H1 (cell line): ENCODE results near the gene COL6A1. TPM values are rescaled to one million over a fixed set of nuclear protein-coding genes. Genes with fewer than 3 reads are reported as not detected.

Experiments
- CTCF ChIA-PET: fragments of 300-600 bp; sonication (Branson Sonifier 250); formaldehyde crosslinking; loops from one replicate; lab custom pipeline; 2021; ENCODE audit not compliant: partially characterized antibody; lab: Charles Lee
- POLR2A ChIA-PET: fragments of 300-600 bp; sonication (Branson Sonifier 250); formaldehyde crosslinking; loops from one replicate; lab custom pipeline; 2021; ENCODE audit warnings: inconsistent platforms; ENCODE audit not compliant: partially characterized antibody; lab: Charles Lee
- DNase-seq, 2 experiments: peaks; one replicate each; pipeline versions ENCODE4 v3.0.0 to v3.0.0-alpha.2; 2010 to 2022; ENCODE audit warnings: low spot score in 2 of 2, low read depth in 1 of 2, mixed read lengths in 1 of 2
- FAIRE-seq: peaks from 2 replicates; lab custom pipeline; 2011; peaks lifted over from hg19 to GRCh38; lab: Jason Lieb, UNC
- H2AFZ ChIP-seq: 2 replicates; pipeline ENCODE4 v1.8.1; 2012; ENCODE audit warnings: low read length, inconsistent platforms
- H2AK5ac ChIP-seq: 2 replicates; pipeline ENCODE4 v1.6.1; 2013; ENCODE audit warnings: low read depth, low read length
- H2BK120ac ChIP-seq: replicated peaks from 2 replicates; pipeline ENCODE3; 2013; ENCODE audit warnings: low read depth, low read length, inconsistent platforms
- H2BK12ac ChIP-seq: 2 replicates; pipeline ENCODE4 v1.6.1; 2013; ENCODE audit warnings: low read depth, low read length
- H2BK15ac ChIP-seq: 2 replicates; pipeline ENCODE4 v1.6.1; 2013; ENCODE audit warnings: low read length
- H2BK20ac ChIP-seq: 2 replicates; pipeline ENCODE4 v1.6.1; 2013; ENCODE audit warnings: low read length
- H2BK5ac ChIP-seq: 2 replicates; pipeline ENCODE4 v1.6.1; 2013; ENCODE audit warnings: low read depth, low read length
- H3K14ac ChIP-seq: 2 replicates; pipeline ENCODE4 v1.6.1; 2013; ENCODE audit warnings: inconsistent platforms; ENCODE audit not compliant: insufficient read length
- H3K18ac ChIP-seq: 2 replicates; pipeline ENCODE4 v1.6.1; 2013; ENCODE audit warnings: low read length; ENCODE audit errors: extremely low read depth
- H3K23ac ChIP-seq: 2 replicates; pipeline ENCODE4 v1.6.1; 2013; ENCODE audit warnings: inconsistent platforms; ENCODE audit not compliant: insufficient read length
- H3K23me2 ChIP-seq: 2 replicates; pipeline ENCODE4 v1.6.1; 2013; ENCODE audit warnings: low read depth, low read length
- H3K27ac ChIP-seq: 2 replicates; pipeline ENCODE4 v1.6.1; 2011; ENCODE audit warnings: low read depth, low read length, inconsistent platforms
- H3K27me3 ChIP-seq, 4 experiments: replicated peaks in 1 of 4; 1 replicate in 1 of 4; 2 replicates in 3 of 4; pipeline versions ENCODE4 v1.6.1 to v1.8.1; 2011 to 2013; ENCODE audit warnings: low read length in 3 of 4, mild to moderate bottlenecking in 3 of 4, inconsistent platforms in 2 of 4, mixed read lengths in 2 of 4, moderate library complexity in 1 of 4; ENCODE audit not compliant: control insufficient read depth in 3 of 4, insufficient read depth in 3 of 4; ENCODE audit errors: extremely low read depth in 1 of 4
- H3K36me3 ChIP-seq, 4 experiments: 2 replicates each; pipeline versions ENCODE4 v1.6.1 to v1.8.1; 2011 to 2013; ENCODE audit warnings: mild to moderate bottlenecking in 4 of 4, low read length in 3 of 4, moderate library complexity in 2 of 4, control low read depth in 1 of 4, inconsistent platforms in 1 of 4; ENCODE audit not compliant: insufficient read depth in 4 of 4, control insufficient read depth in 2 of 4
- H3K4ac ChIP-seq: replicated peaks from 2 replicates; pipeline ENCODE3; 2013; ENCODE audit warnings: low read length, low read depth, mixed read lengths, inconsistent platforms; ENCODE audit not compliant: insufficient read length
- H3K4me1 ChIP-seq, 4 experiments: replicated peaks in 1 of 4; 1 replicate in 1 of 4; 2 replicates in 3 of 4; pipeline versions ENCODE4 v1.6.1 to v1.8.1; 2011 to 2013; ENCODE audit warnings: low read length in 3 of 4, inconsistent platforms in 2 of 4, mixed read lengths in 1 of 4; ENCODE audit not compliant: insufficient read depth in 4 of 4, control insufficient read depth in 3 of 4
- H3K4me2 ChIP-seq, 2 experiments: 2 replicates each; pipeline versions ENCODE4 v1.6.1 to v1.8.1; 2011 to 2013; ENCODE audit warnings: low read depth in 2 of 2, low read length in 2 of 2, control low read depth in 1 of 2, inconsistent platforms in 1 of 2, mild to moderate bottlenecking in 1 of 2; ENCODE audit not compliant: insufficient read depth in 1 of 2
- H3K4me3 ChIP-seq, 4 experiments: fragments of 200-600, 300-600 bp in 1 of 4; sonication (generic), shearing (Covaris generic), sonication (Bioruptor Twin) in 1 of 4; 2 replicates each; pipeline versions ENCODE4 v1.5.1 to v1.8.1; 2011 to 2016; ENCODE audit warnings: low read length in 4 of 4, low read depth in 3 of 4, control low read depth in 2 of 4, inconsistent platforms in 2 of 4, mild to moderate bottlenecking in 2 of 4, mixed read lengths in 1 of 4, moderate library complexity in 1 of 4; ENCODE audit not compliant: insufficient read depth in 2 of 4; ENCODE audit errors: extremely low read depth in 1 of 4
- H3K56ac ChIP-seq: replicated peaks from 2 replicates; pipeline ENCODE3; 2013; ENCODE audit warnings: low read depth, mild to moderate bottlenecking, mixed read lengths, low read length, inconsistent platforms; ENCODE audit not compliant: insufficient read length
- H3K79me1 ChIP-seq: 2 replicates; pipeline ENCODE4 v1.6.1; 2013; ENCODE audit warnings: low read depth, low read length, control low read depth
- H3K79me2 ChIP-seq, 2 experiments: 2 replicates each; pipeline versions ENCODE4 v1.6.1 to v1.8.1; 2012 to 2013; ENCODE audit warnings: low read length in 2 of 2, mild to moderate bottlenecking in 2 of 2, inconsistent platforms in 1 of 2; ENCODE audit not compliant: insufficient read depth in 2 of 2, control insufficient read depth in 1 of 2
- H3K9ac ChIP-seq, 4 experiments: replicated peaks in 1 of 4; 1 replicate in 1 of 4; 2 replicates in 3 of 4; pipeline versions ENCODE4 v1.6.1 to v1.8.1; 2011 to 2013; ENCODE audit warnings: low read depth in 3 of 4, low read length in 3 of 4, control low read depth in 2 of 4, mild to moderate bottlenecking in 2 of 4, moderate library complexity in 2 of 4, inconsistent platforms in 1 of 4; ENCODE audit errors: extremely low read depth in 1 of 4
- H3K9me3 ChIP-seq, 2 experiments: 2 replicates each; pipeline versions ENCODE4 v1.6.1 to v1.8.1; 2012 to 2013; ENCODE audit warnings: mild to moderate bottlenecking in 2 of 2, moderate library complexity in 2 of 2, control low read depth in 1 of 2, inconsistent platforms in 1 of 2, low read depth in 1 of 2, low read length in 1 of 2, mixed read lengths in 1 of 2; ENCODE audit not compliant: insufficient read depth in 2 of 2
- H4K20me1 ChIP-seq, 2 experiments: replicated peaks in 1 of 2; 2 replicates each; pipeline versions ENCODE3 to v1.8.1; 2011 to 2013; ENCODE audit warnings: inconsistent platforms in 2 of 2, low read length in 2 of 2, mild to moderate bottlenecking in 1 of 2; ENCODE audit not compliant: insufficient read depth in 2 of 2, control insufficient read depth in 1 of 2
- H4K5ac ChIP-seq: 2 replicates; pipeline ENCODE4 v1.6.1; 2013; ENCODE audit warnings: low read length, low read depth, mixed read lengths, inconsistent platforms; ENCODE audit not compliant: insufficient read length
- H4K8ac ChIP-seq: 2 replicates; pipeline ENCODE4 v1.8.0; 2013; ENCODE audit warnings: mild to moderate bottlenecking, moderate library complexity, low read length, inconsistent platforms; ENCODE audit not compliant: insufficient read depth; ENCODE audit errors: extremely low read depth
- H4K91ac ChIP-seq: replicated peaks from 2 replicates; pipeline ENCODE3; 2013; ENCODE audit warnings: low read length, mixed read lengths, inconsistent platforms; ENCODE audit not compliant: insufficient read length
- CBX5 ChIP-seq: fragments of 300-800, 300-1000 bp; sonication (generic); IDR thresholded peaks from 2 replicates; pipeline ENCODE4 v1.7.1; 2016; ENCODE audit warnings: antibody characterized with exemption, low read length, low read depth
- CREB1 ChIP-seq: IDR thresholded peaks from 2 replicates; pipeline ENCODE4 v1.6.1; 2012; ENCODE audit warnings: inconsistent platforms
- KDM1A ChIP-seq: fragments of 200-600, 300-600 bp; sonication (generic); IDR thresholded peaks from 2 replicates; pipeline ENCODE4 v1.7.1; 2016; ENCODE audit warnings: mild to moderate bottlenecking, low read length, borderline replicate concordance
- KDM4A ChIP-seq: IDR thresholded peaks from one replicate; pipeline ENCODE4 v1.7.1; 2012; ENCODE audit warnings: low read depth, mild to moderate bottlenecking, moderate library complexity, low read length, inconsistent platforms; ENCODE audit not compliant: severe bottlenecking
- RNF2 ChIP-seq: fragments of 200-900, 300-1000 bp; sonication (generic); IDR thresholded peaks from 2 replicates; pipeline ENCODE4 v1.7.1; 2016; ENCODE audit warnings: borderline replicate concordance, low read depth, mild to moderate bottlenecking, antibody characterized with exemption, low read length; ENCODE audit not compliant: poor library complexity, severe bottlenecking; ENCODE audit errors: missing control alignments
- SUZ12 ChIP-seq: fragments of 200-600 bp; sonication (generic); IDR thresholded peaks from 2 replicates; pipeline ENCODE4 v1.6.1; 2012; ENCODE audit warnings: mild to moderate bottlenecking, inconsistent platforms, low read length, moderate library complexity, mixed read lengths
- polyA plus RNA-seq, 7 experiments: library from polyadenylated mRNA; depleted of rRNA in 3 of 7; stranded (reverse) in 5 of 7; unstranded in 2 of 7; fragments of >200 nt in 5 of 7; fragments of 200-250 nt in 2 of 7; gene quantifications; 1 replicate in 5 of 7; 2 replicates in 1 of 7; 4 replicates in 1 of 7; pipeline versions ENCODE4 v1.2.1 to v1.2.3, GENCODE V29; 2011 to 2013; ENCODE audit warnings: missing spikeins in 2 of 7, mixed read lengths in 2 of 7
- total RNA-seq: library from RNA; stranded (reverse); fragmentation: NEBNext Ultra II Directional; extraction: Animal tissue kit (Norgen Biotek cat#: 25700); gene quantifications from 2 replicates; pipeline ENCODE4 v1.2.1, GENCODE V29; 2021

Gene COL6A1
- total and polyA plus RNA-seq, 2 of the 8 experiments (the other 6 are each of a cell fraction or from before 2014, with no cell fraction given): 100 to 115 TPM

DNA sequence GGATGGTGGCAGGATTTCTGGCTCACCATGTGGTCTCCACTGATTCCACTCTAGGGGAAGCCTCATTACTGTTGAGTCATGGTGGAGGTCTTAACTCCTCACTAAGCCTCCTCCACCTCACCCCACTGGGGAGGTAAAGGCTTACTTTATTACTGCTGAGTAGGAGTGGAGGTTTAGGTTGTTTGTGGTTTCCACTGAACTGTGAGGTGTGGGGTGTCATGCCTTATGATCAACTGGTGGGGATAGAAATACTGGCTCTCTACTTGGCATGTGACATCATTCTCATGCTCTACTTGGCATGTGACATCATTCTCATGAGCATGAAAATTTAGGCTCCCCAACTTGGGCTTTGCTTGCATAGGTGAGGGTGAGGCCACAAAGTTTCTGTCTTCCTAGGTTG is 35.6 kb downstream of the COL6A1 start:
- H3K4me2 ChIP-seq: no peak overlapping the region
- H4K20me1 ChIP-seq: no peaks in the 10 kb centered on the region
- no peaks in the 10 kb centered on the region for H3K27me3 ChIP-seq
- H3K9ac ChIP-seq: no peak overlapping the region
- H3K23me2 ChIP-seq: no peaks in the 10 kb centered on the region
- H4K8ac ChIP-seq: no peak overlapping the region
- H2BK20ac ChIP-seq: no peak overlapping the region
- ChIA-PET CTCF (interaction anchor here (1.0 kb wide), 1 partner anchor 45 kb away, joined by 4 read pairs; no protein-coding TSS in a partner anchor), POLR2A (no interaction called here)
- H2BK5ac ChIP-seq: no peak overlapping the region
- no peak overlapping the region for H3K4me3 ChIP-seq
- H3K79me1 ChIP-seq: no peaks in the 10 kb centered on the region
- no peak overlapping the region for H3K23ac ChIP-seq
- H2BK120ac ChIP-seq: no peak overlapping the region
- H3K4ac ChIP-seq: no peak overlapping the region
- H4K91ac ChIP-seq: no peak overlapping the region
- H2BK15ac ChIP-seq: no peak overlapping the region
- H4K5ac ChIP-seq: no peak overlapping the region
- DNase-seq (no peak), FAIRE-seq (no peak)
- no peak overlapping the region for H3K14ac ChIP-seq
- no peak overlapping the region for H3K18ac ChIP-seq
- H3K9me3 ChIP-seq: no peaks in the 10 kb centered on the region
- no peaks in the 10 kb centered on the region for H3K36me3 ChIP-seq
- no peak overlapping the region for H3K27ac ChIP-seq
- H2AK5ac ChIP-seq: no peak overlapping the region
- no peak overlapping the region for H2AFZ ChIP-seq
- no peaks in the 10 kb centered on the region for H3K4me1 ChIP-seq
- no peak overlapping the region for H3K56ac ChIP-seq
- H2BK12ac ChIP-seq: no peak overlapping the region
- H3K79me2 ChIP-seq: no peaks in the 10 kb centered on the region
- TF ChIP-seq KDM4A (no peak), SUZ12 (no peak), KDM1A (no peak), RNF2 (no peak), CREB1 (no peak), CBX5 (no peak)
